Coronary artery (tissue), 2 donors: ENCODE measurements around the gene CDHR2.

Source experiments
- DNase-seq: peaks from one replicate; pipeline ENCODE4 v3.0.0-alpha.2; 2017; ENCODE audit warnings: low spot score
- H3K27ac ChIP-seq, 2 donors: fragments of 200-600 bp; sonication (generic); one replicate each; pipeline ENCODE4 v1.5.1; 2016 to 2019
- H3K4me3 ChIP-seq: fragments of 200-600 bp; sonication (generic); 2 replicates; pipeline ENCODE4 v1.5.1; 2016; ENCODE audit warnings: mild to moderate bottlenecking, moderate library complexity
- TF ChIP-seq, protein P1 (sequence below): fragments of 200-600 bp; sonication (generic); IDR thresholded peaks from one replicate; pipeline ENCODE4 v1.5.1; 2019; ENCODE audit warnings: antibody characterized with exemption

Gene CDHR2

DNA sequence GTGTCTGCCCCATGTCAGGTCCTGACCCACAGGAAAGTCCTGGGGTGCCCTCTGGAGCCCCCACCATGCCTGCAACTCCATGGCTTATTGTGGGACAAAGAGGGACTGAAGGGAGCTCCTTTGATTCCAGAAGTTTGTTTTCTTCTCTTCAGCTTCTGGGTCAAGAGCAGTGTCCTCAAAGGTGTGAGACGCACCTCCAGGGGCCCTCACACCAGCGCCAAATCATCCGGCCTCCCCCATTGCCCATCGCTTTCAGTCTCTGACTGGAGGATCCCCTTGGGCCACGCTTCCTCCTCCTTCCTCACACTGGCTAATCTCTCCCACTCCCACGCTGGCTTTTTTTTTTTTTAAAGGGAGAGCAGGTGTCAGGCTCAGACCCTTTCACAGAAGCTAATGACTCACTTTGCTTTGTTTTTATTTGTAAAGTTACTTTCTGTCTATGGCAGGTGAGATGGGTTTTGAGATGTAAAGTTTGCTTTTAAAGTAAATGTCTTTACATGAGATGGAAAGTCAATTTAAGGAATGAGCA is 16.7 kb downstream of the CDHR2 start:
- Histone ChIP-seq H3K27ac (no peak overlapping the region), H3K4me3 (no peak overlapping the region)
- TF ChIP-seq, protein P1, sequence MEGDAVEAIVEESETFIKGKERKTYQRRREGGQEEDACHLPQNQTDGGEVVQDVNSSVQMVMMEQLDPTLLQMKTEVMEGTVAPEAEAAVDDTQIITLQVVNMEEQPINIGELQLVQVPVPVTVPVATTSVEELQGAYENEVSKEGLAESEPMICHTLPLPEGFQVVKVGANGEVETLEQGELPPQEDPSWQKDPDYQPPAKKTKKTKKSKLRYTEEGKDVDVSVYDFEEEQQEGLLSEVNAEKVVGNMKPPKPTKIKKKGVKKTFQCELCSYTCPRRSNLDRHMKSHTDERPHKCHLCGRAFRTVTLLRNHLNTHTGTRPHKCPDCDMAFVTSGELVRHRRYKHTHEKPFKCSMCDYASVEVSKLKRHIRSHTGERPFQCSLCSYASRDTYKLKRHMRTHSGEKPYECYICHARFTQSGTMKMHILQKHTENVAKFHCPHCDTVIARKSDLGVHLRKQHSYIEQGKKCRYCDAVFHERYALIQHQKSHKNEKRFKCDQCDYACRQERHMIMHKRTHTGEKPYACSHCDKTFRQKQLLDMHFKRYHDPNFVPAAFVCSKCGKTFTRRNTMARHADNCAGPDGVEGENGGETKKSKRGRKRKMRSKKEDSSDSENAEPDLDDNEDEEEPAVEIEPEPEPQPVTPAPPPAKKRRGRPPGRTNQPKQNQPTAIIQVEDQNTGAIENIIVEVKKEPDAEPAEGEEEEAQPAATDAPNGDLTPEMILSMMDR = no peak
- DNase-seq = no peak

- no peak for DNase-seq
These were observed 19.5 kb downstream of the CDHR2 start for GRCh38 chr5:176568657-176569056.

GRCh38 chr5:176570044-176570443 is 20.9 kb downstream of the CDHR2 start:
- DNase-seq = no peak
- TF ChIP-seq, protein P1 = no peak
- Histone ChIP-seq H3K27ac (no peak overlapping the region), H3K4me3 (no peak overlapping the region)

More at GRCh38 chr5:176568657-176569056, 19.5 kb downstream of the CDHR2 start:
- TF ChIP-seq, protein P1 = no peak
- H3K4me3 ChIP-seq = no peak overlapping the region
- H3K27ac ChIP-seq = no peak overlapping the region

- H3K27ac ChIP-seq = no peak overlapping the region
- no peak overlapping the region for H3K4me3 ChIP-seq
- DNase-seq = no peak
- TF ChIP-seq, protein P1 = peak; percentile 72
These were observed 24.6 kb downstream of the CDHR2 start for GRCh38 chr5:176573564-176574296.

- TF ChIP-seq, protein P1 = no peak
- no peak overlapping the region for H3K4me3 ChIP-seq
- H3K27ac ChIP-seq = no peak overlapping the region
- no peak for DNase-seq
These were observed 25.1 kb downstream of the CDHR2 start for GRCh38 chr5:176574297-176574591.

GRCh38 chr5:176575066-176575465 is 25.9 kb downstream of the CDHR2 start:
- TF ChIP-seq, protein P1 = no peak
- no peak overlapping the region for H3K27ac ChIP-seq
- no peak for DNase-seq
- no peak overlapping the region for H3K4me3 ChIP-seq
